MM.1S (cell line): Measurements from ENCODE around the gene TTC17.

Experiments used
- DNase-seq: peaks from one replicate; pipeline ENCODE4 v3.0.0-alpha.2; 2015
- H2AFZ ChIP-seq: fragments of 300-600 bp; sonication (generic); 2 replicates; pipeline ENCODE4 v1.6.0; 2016; ENCODE audit warnings: antibody characterized with exemption, low read length
- H3F3A ChIP-seq: fragments of 300-600 bp; sonication (generic); 2 replicates; pipeline ENCODE4 v1.6.1; 2016; ENCODE audit warnings: mild to moderate bottlenecking, antibody characterized with exemption, low read length, moderate library complexity, mixed read lengths; ENCODE audit not compliant: insufficient read depth
- H3K27ac ChIP-seq: fragments of 300-600 bp; sonication (generic); 2 replicates; pipeline ENCODE4 v1.5.1; 2016; ENCODE audit warnings: mild to moderate bottlenecking, low read length
- H3K27me3 ChIP-seq: fragments of 300-600 bp; sonication (generic); replicated peaks from 2 replicates; pipeline ENCODE4 v1.6.0; 2016; ENCODE audit warnings: low read length; ENCODE audit not compliant: insufficient read depth
- H3K36me3 ChIP-seq: fragments of 300-600 bp; sonication (generic); replicated peaks from 2 replicates; pipeline ENCODE4 v1.6.1; 2016; ENCODE audit warnings: mild to moderate bottlenecking, low read length, mixed read lengths; ENCODE audit not compliant: insufficient read depth
- H3K4me1 ChIP-seq: fragments of 300-600 bp; sonication (generic); 2 replicates; pipeline ENCODE4 v1.6.1; 2016; ENCODE audit warnings: low read length, mixed read lengths
- H3K4me2 ChIP-seq: fragments of 300-600 bp; sonication (generic); 2 replicates; pipeline ENCODE4 v1.6.0; 2016; ENCODE audit warnings: low read depth, low read length
- H3K4me3 ChIP-seq: fragments of 300-600 bp; sonication (generic); 2 replicates; pipeline ENCODE4 v1.5.1; 2016; ENCODE audit warnings: low read length, mixed read lengths
- H3K79me2 ChIP-seq: fragments of 300-600 bp; sonication (generic); 2 replicates; pipeline ENCODE4 v1.6.1; 2016; ENCODE audit warnings: mixed run types, low read length, mixed read lengths
- H3K9ac ChIP-seq: fragments of 300-600 bp; sonication (generic); 2 replicates; pipeline ENCODE4 v1.6.1; 2016; ENCODE audit warnings: low read length, mixed read lengths
- H3K9me2 ChIP-seq: fragments of 300-600 bp; sonication (generic); replicated peaks from 2 replicates; pipeline ENCODE4 v1.6.1; 2016; ENCODE audit warnings: mild to moderate bottlenecking, low read length, mixed read lengths; ENCODE audit not compliant: insufficient read depth
- H3K9me3 ChIP-seq: fragments of 300-600 bp; sonication (generic); replicated peaks from 2 replicates; pipeline ENCODE4 v1.6.1; 2016; ENCODE audit warnings: mild to moderate bottlenecking, low read length, mixed read lengths; ENCODE audit not compliant: insufficient read depth
- H4K20me1 ChIP-seq: fragments of 300-600 bp; sonication (generic); 2 replicates; pipeline ENCODE4 v1.6.1; 2016; ENCODE audit warnings: mild to moderate bottlenecking, low read length, moderate library complexity, mixed read lengths; ENCODE audit not compliant: insufficient read depth
- CTCF ChIP-seq: fragments of 300-600 bp; sonication (generic); IDR thresholded peaks from 2 replicates; pipeline ENCODE4 v1.5.1; 2016; ENCODE audit warnings: antibody characterized with exemption, low read length, mixed read lengths
- EZH2 ChIP-seq: fragments of 300-600 bp; sonication (generic); optimal IDR thresholded peaks from 2 replicates; pipeline ENCODE3; 2017; ENCODE audit warnings: low read depth, mild to moderate bottlenecking, antibody characterized with exemption, low read length, mixed read lengths
- EZH2phosphoT487 ChIP-seq: fragments of 300-600 bp; sonication (generic); IDR thresholded peaks from 2 replicates; pipeline ENCODE4 v1.6.1; 2018; ENCODE audit warnings: antibody characterized with exemption, low read length

The TTC17 gene

GRCh38 chr11:43393765-43394355 lies 35.1 kb downstream of the TTC17 start:
- DNase-seq = no peak
- Histone ChIP-seq H3K9me2 (no peaks in the 10 kb centered on the region), H3K79me2 (no peaks in the 10 kb centered on the region), H4K20me1 (no peaks in the 10 kb centered on the region), H3K9me3 (no peaks in the 10 kb centered on the region), H3K9ac (no peak overlapping the region), H3K27me3 (no peaks in the 10 kb centered on the region), H2AFZ (no peak overlapping the region), H3F3A (no peaks in the 10 kb centered on the region), H3K36me3 (peaks cover 5% of the 10 kb centered on the region; the same call in 1 of the 2 replicates), H3K4me2 (no peak overlapping the region), H3K4me1 (no peaks in the 10 kb centered on the region), H3K4me3 (no peak overlapping the region), H3K27ac (no peak overlapping the region)
- no peak for TF ChIP-seq EZH2
- TF ChIP-seq CTCF = no peak
- TF ChIP-seq EZH2phosphoT487 = no peak

- Histone ChIP-seq H3K9me3 (no peaks in the 10 kb centered on the region), H3F3A (no peaks in the 10 kb centered on the region), H3K27me3 (no peaks in the 10 kb centered on the region), H3K4me3 (no peak overlapping the region), H3K9ac (no peak overlapping the region), H3K9me2 (no peaks in the 10 kb centered on the region), H3K36me3 (peaks cover 10% of the 10 kb centered on the region), H3K4me1 (no peaks in the 10 kb centered on the region), H3K4me2 (no peak overlapping the region), H4K20me1 (no peaks in the 10 kb centered on the region), H3K79me2 (no peaks in the 10 kb centered on the region), H3K27ac (no peak overlapping the region), H2AFZ (no peak overlapping the region)
- no peak for DNase-seq
- TF ChIP-seq CTCF (no peak), EZH2phosphoT487 (no peak), EZH2 (no peak)
These were observed 37.9 kb downstream of the TTC17 start for GRCh38 chr11:43396617-43397016.

- H4K20me1 ChIP-seq = no peaks in the 10 kb centered on the region
- no peak overlapping the region for H3K9ac ChIP-seq
- H3K36me3 ChIP-seq = peaks cover 6% of the 10 kb centered on the region
These were observed 38.5 kb downstream of the TTC17 start for GRCh38 chr11:43397251-43397650.

More at GRCh38 chr11:43397251-43397650, 38.5 kb downstream of the TTC17 start:
- Histone ChIP-seq H3K4me2 (no peak overlapping the region), H3K79me2 (no peaks in the 10 kb centered on the region), H2AFZ (no peak overlapping the region), H3F3A (no peaks in the 10 kb centered on the region), H3K9me2 (no peaks in the 10 kb centered on the region), H3K4me1 (no peaks in the 10 kb centered on the region), H3K27me3 (no peaks in the 10 kb centered on the region), H3K9me3 (no peaks in the 10 kb centered on the region), H3K4me3 (no peak overlapping the region), H3K27ac (no peak overlapping the region)
- TF ChIP-seq EZH2phosphoT487 (no peak), EZH2 (no peak), CTCF (no peak)
- no peak for DNase-seq
